ENCODE data around the gene GTF3C1.
A peak's percentile ranks its signal among the peaks of the same experiment; 100 is the strongest.

The GTF3C1 gene

GRCh38 chr16:27515874-27516353 lies 33.8 kb downstream of the GTF3C1 start:
- peak; percentile 37 to 39 for DNase-seq

GRCh38 chr16:27514806-27515205 lies 34.9 kb downstream of the GTF3C1 start:
- DNase-seq = no peak

GRCh38 chr16:27511657-27512448 lies 37.9 kb downstream of the GTF3C1 start:
- no peak for DNase-seq

GRCh38 chr16:27508476-27508875 lies 41.2 kb downstream of the GTF3C1 start:
- DNase-seq = no peak

- DNase-seq = no peak
These were observed 42.9 kb downstream of the GTF3C1 start for GRCh38 chr16:27506771-27507170.

GRCh38 chr16:27505297-27506236 lies 44.1 kb downstream of the GTF3C1 start:
- no peak for DNase-seq

GRCh38 chr16:27503662-27504061 lies 46.1 kb downstream of the GTF3C1 start:
- DNase-seq = no peak

GRCh38 chr16:27500801-27501200 lies 48.9 kb downstream of the GTF3C1 start:
- DNase-seq = no peak

GRCh38 chr16:27499659-27500055 lies 50.1 kb downstream of the GTF3C1 start:
- DNase-seq = no peak

GRCh38 chr16:27498916-27499658 lies 50.6 kb downstream of the GTF3C1 start:
- no peak for DNase-seq

GRCh38 chr16:27498031-27498825 lies 51.5 kb downstream of the GTF3C1 start:
- no peak for DNase-seq

GRCh38 chr16:27495191-27495590 lies 54.5 kb downstream of the GTF3C1 start:
- DNase-seq = no peak

- DNase-seq = no peak
These were observed 57.1 kb downstream of the GTF3C1 start for GRCh38 chr16:27492588-27492979.

GRCh38 chr16:27491894-27492587 lies 57.7 kb downstream of the GTF3C1 start:
- no peak for DNase-seq

- DNase-seq = no peak
These were observed 59.8 kb downstream of the GTF3C1 start for GRCh38 chr16:27489906-27490305.

- DNase-seq = no peak
These were observed 60.3 kb downstream of the GTF3C1 start for GRCh38 chr16:27489421-27489820.

- no peak for DNase-seq
These were observed 63.0 kb downstream of the GTF3C1 start for GRCh38 chr16:27486760-27487159.

- no peak for DNase-seq
These were observed 63.4 kb downstream of the GTF3C1 start for GRCh38 chr16:27486344-27486743.

GRCh38 chr16:27485811-27486210 lies 63.9 kb downstream of the GTF3C1 start:
- DNase-seq = no peak

GRCh38 chr16:27485126-27485525 lies 64.6 kb downstream of the GTF3C1 start:
- no peak for DNase-seq

GRCh38 chr16:27483624-27484023 lies 66.1 kb downstream of the GTF3C1 start:
- no peak for DNase-seq

GRCh38 chr16:27483088-27483437 lies 66.7 kb downstream of the GTF3C1 start:
- DNase-seq = no peak

Data from activated CD4-positive, alpha-beta T cell treated with anti-CD3 and anti-CD28 coated beads, Interleukin-2, amount 50 U/mL, for 48 hours (primary cell).